Stimulated activated naive CD8-positive, alpha-beta T cell treated with anti-CD3 and anti-CD28 coated beads, Interleukin-15, Interleukin-2, amounts not matched to agents 100 U/mL and 50 U/mL, for 24 hours (primary cell): ENCODE data around the gene R3HDM2.
"Not testable (repeated sequence)": the region's sequence is repeated elsewhere in the genome, so short reads cannot be mapped to it uniquely, and the experiment has no call there.

Source experiments
- ATAC-seq: fragments of 150-1000 bp; cut with Tn5 transposase; one replicate; pipeline ENCODE4 v1.10.0; 2021
- DNase-seq: peaks from one replicate; pipeline ENCODE4 v3.0.0; 2021

Gene R3HDM2

GRCh38 chr12:57452937-57453509, 22.2 kb upstream of the R3HDM2 start:
- peak; percentile 80 for DNase-seq
- ATAC-seq = no peak

GRCh38 chr12:57452181-57452936, 21.5 kb upstream of the R3HDM2 start:
- ATAC-seq (peak; percentile 63), DNase-seq (peak; percentile 46)

GRCh38 chr12:57451233-57451778, 20.5 kb upstream of the R3HDM2 start:
- ATAC-seq = no peak
- DNase-seq = no peak

- ATAC-seq (no peak), DNase-seq (no peak)
These were observed 19.2 kb upstream of the R3HDM2 start for GRCh38 chr12:57450057-57450456.

GRCh38 chr12:57449375-57449774, 18.5 kb upstream of the R3HDM2 start:
- DNase-seq = no peak

GRCh38 chr12:57448669-57449068, 17.8 kb upstream of the R3HDM2 start:
- ATAC-seq = no peak
- no peak for DNase-seq

More at GRCh38 chr12:57449375-57449774, 18.5 kb upstream of the R3HDM2 start:
- no peak for ATAC-seq

- DNase-seq (no peak), ATAC-seq (no peak)
These were observed 15.6 kb upstream of the R3HDM2 start for GRCh38 chr12:57446292-57446960.

- no peak for DNase-seq
- no peak for ATAC-seq
These were observed 13.9 kb upstream of the R3HDM2 start for GRCh38 chr12:57444744-57445143.

GRCh38 chr12:57444337-57444736, 13.5 kb upstream of the R3HDM2 start:
- DNase-seq, ATAC-seq: not testable (repeated sequence)

- ATAC-seq (no peak), DNase-seq (no peak)
These were observed 11.1 kb upstream of the R3HDM2 start for GRCh38 chr12:57441846-57442427.

- ATAC-seq, DNase-seq: not testable (repeated sequence)
These were observed 10.6 kb upstream of the R3HDM2 start for GRCh38 chr12:57441393-57441792.

GRCh38 chr12:57439762-57440266, 9.0 kb upstream of the R3HDM2 start:
- DNase-seq (no peak), ATAC-seq (no peak)

GRCh38 chr12:57438400-57438799, 7.6 kb upstream of the R3HDM2 start:
- ATAC-seq = no peak
- DNase-seq = no peak

GRCh38 chr12:57435293-57435692, 4.5 kb upstream of the R3HDM2 start:
- no peak for ATAC-seq
- peak; percentile 34 for DNase-seq

- DNase-seq = no peak
- ATAC-seq = no peak
These were observed 3.8 kb upstream of the R3HDM2 start, which contains the start of gene INHBC for GRCh38 chr12:57434517-57435223. TSS of gene INHBC (plus strand) at chr12:57434784. CDS start at chr12:57434887, 103 bp downstream.

- no peak for DNase-seq
These were observed 2.5 kb upstream of the R3HDM2 start for GRCh38 chr12:57433370-57433769.

GRCh38 chr12:57431654-57432188, 878 bp upstream of the R3HDM2 start:
- DNase-seq = no peak
- ATAC-seq = no peak

More at GRCh38 chr12:57433370-57433769, 2.5 kb upstream of the R3HDM2 start:
- no peak for ATAC-seq

GRCh38 chr12:57430112-57430930, 522 bp downstream of the R3HDM2 start:
- DNase-seq (no peak), ATAC-seq (peak; percentile 70)

GRCh38 chr12:57429473-57430111, 1.3 kb downstream of the R3HDM2 start:
- no peak for DNase-seq
- ATAC-seq = no peak

- ATAC-seq = no peak
- DNase-seq = no peak
These were observed 1.9 kb downstream of the R3HDM2 start for GRCh38 chr12:57428965-57429364.
